Measurements from ENCODE around the gene THADA.
"Not testable (repeated sequence)": the region's sequence is repeated elsewhere in the genome, so short reads cannot be mapped to it uniquely, and the experiment has no call there.

Gene THADA

GRCh38 chr2:43534569-43534968, 61.3 kb downstream of the THADA start:
- H3K9ac ChIP-seq (ENCODE audit: low read length) = no peak overlapping the region
- no peak overlapping the region for H3K4me2 ChIP-seq (ENCODE audit: low read length)
- H3K27me3 ChIP-seq (ENCODE audit: insufficient read depth, low read length) = no peaks in the 10 kb centered on the region
- no peaks in the 10 kb centered on the region for H3K9me3 ChIP-seq (ENCODE audit: low read length)
- H3F3A ChIP-seq (ENCODE audit: insufficient read depth, low read length) = peaks cover 2% of the 10 kb centered on the region; the same call in 1 of the 2 replicates
- H3K9me2 ChIP-seq (ENCODE audit: low read depth, low read length) = no peaks in the 10 kb centered on the region
- H2AFZ ChIP-seq (ENCODE audit: low read length) = no peak overlapping the region
- no peaks in the 10 kb centered on the region for H3K4me1 ChIP-seq (ENCODE audit: insufficient read depth, low read length, severe bottlenecking)
- no peaks in the 10 kb centered on the region for H4K20me1 ChIP-seq (ENCODE audit: insufficient read depth, low read length)
- no peak overlapping the region for H3K4me3 ChIP-seq (ENCODE audit: low read depth, low read length, poor library complexity, severe bottlenecking)
- H3K27ac ChIP-seq (ENCODE audit: low read depth, low read length, poor library complexity, severe bottlenecking) = no peak overlapping the region
- no peak for TF ChIP-seq CTCF (IDR thresholded peaks at IDR 0.05; ENCODE audit: low read length)
- no peak for TF ChIP-seq EZH2 (IDR thresholded peaks at IDR 0.05; ENCODE audit: borderline replicate concordance, low read length)
- H3K79me2 ChIP-seq (ENCODE audit: insufficient read depth, low read length) = no peaks in the 10 kb centered on the region
- peaks cover 10% of the 10 kb centered on the region; the same call in 1 of the 2 replicates for H3K36me3 ChIP-seq (ENCODE audit: insufficient read depth, low read length)

- H3K4me3 ChIP-seq (ENCODE audit: low read depth, low read length, poor library complexity, severe bottlenecking); H3F3A ChIP-seq (ENCODE audit: insufficient read depth, low read length); H4K20me1 ChIP-seq (ENCODE audit: insufficient read depth, low read length); H3K4me2 ChIP-seq (ENCODE audit: low read length); H3K9ac ChIP-seq (ENCODE audit: low read length); H3K9me2 ChIP-seq (ENCODE audit: low read depth, low read length); H3K27me3 ChIP-seq (ENCODE audit: insufficient read depth, low read length); H3K4me1 ChIP-seq (ENCODE audit: insufficient read depth, low read length, severe bottlenecking); H2AFZ ChIP-seq (ENCODE audit: low read length); H3K9me3 ChIP-seq (ENCODE audit: low read length); H3K27ac ChIP-seq (ENCODE audit: low read depth, low read length, poor library complexity, severe bottlenecking); H3K36me3 ChIP-seq (ENCODE audit: insufficient read depth, low read length); H3K79me2 ChIP-seq (ENCODE audit: insufficient read depth, low read length): not testable (repeated sequence)
These were observed 63.3 kb downstream of the THADA start for GRCh38 chr2:43532572-43532971.

- no peak overlapping the region for H3K4me2 ChIP-seq (ENCODE audit: low read length)
These were observed 64.6 kb downstream of the THADA start for GRCh38 chr2:43531251-43531650.

More at GRCh38 chr2:43531251-43531650, 64.6 kb downstream of the THADA start:
- no peaks in the 10 kb centered on the region for H3K4me1 ChIP-seq (ENCODE audit: insufficient read depth, low read length, severe bottlenecking)
- no peak overlapping the region for H3K9ac ChIP-seq (ENCODE audit: low read length)
- no peaks in the 10 kb centered on the region for H3K79me2 ChIP-seq (ENCODE audit: insufficient read depth, low read length)
- H3K36me3 ChIP-seq (ENCODE audit: insufficient read depth, low read length) = peaks cover 19% of the 10 kb centered on the region
- no peak overlapping the region for H2AFZ ChIP-seq (ENCODE audit: low read length)
- no peak overlapping the region for H3K4me3 ChIP-seq (ENCODE audit: low read depth, low read length, poor library complexity, severe bottlenecking)
- no peaks in the 10 kb centered on the region for H3K27me3 ChIP-seq (ENCODE audit: insufficient read depth, low read length)
- H3F3A ChIP-seq (ENCODE audit: insufficient read depth, low read length) = no peaks in the 10 kb centered on the region
- TF ChIP-seq EZH2 (IDR thresholded peaks at IDR 0.05; ENCODE audit: borderline replicate concordance, low read length) = no peak
- TF ChIP-seq CTCF (IDR thresholded peaks at IDR 0.05; ENCODE audit: low read length) = no peak
- H4K20me1 ChIP-seq (ENCODE audit: insufficient read depth, low read length) = no peaks in the 10 kb centered on the region
- no peaks in the 10 kb centered on the region for H3K9me3 ChIP-seq (ENCODE audit: low read length)
- H3K27ac ChIP-seq (ENCODE audit: low read depth, low read length, poor library complexity, severe bottlenecking) = no peak overlapping the region
- no peaks in the 10 kb centered on the region for H3K9me2 ChIP-seq (ENCODE audit: low read depth, low read length)
